KMS-11 (cell line): Measurements from ENCODE around the gene HHAT.

Experiments used
- H2AFZ ChIP-seq: fragments of 200-600 bp; sonication (generic); 2 replicates; pipeline ENCODE4 v1.6.1; 2016; ENCODE audit warnings: antibody characterized with exemption, mixed run types, low read depth
- H3K27ac ChIP-seq: fragments of 200-600 bp; sonication (generic); 2 replicates; pipeline ENCODE4 v1.6.1; 2016; ENCODE audit warnings: mild to moderate bottlenecking, mixed run types
- H3K27me3 ChIP-seq: fragments of 200-600 bp; sonication (generic); 2 replicates; pipeline ENCODE4 v1.6.1; 2017; ENCODE audit warnings: mild to moderate bottlenecking, low read depth, mixed run types, moderate library complexity; ENCODE audit not compliant: insufficient read depth
- H3K36me3 ChIP-seq: fragments of 200-600 bp; sonication (generic); 2 replicates; pipeline ENCODE4 v1.6.1; 2017; ENCODE audit warnings: mild to moderate bottlenecking, mixed run types; ENCODE audit not compliant: insufficient read depth
- H3K4me1 ChIP-seq: fragments of 200-600 bp; sonication (generic); 2 replicates; pipeline ENCODE4 v1.6.1; 2016; ENCODE audit warnings: mild to moderate bottlenecking, low read depth, mixed run types; ENCODE audit not compliant: poor library complexity, severe bottlenecking
- H3K4me2 ChIP-seq: fragments of 200-600 bp; sonication (generic); 2 replicates; pipeline ENCODE4 v1.7.0; 2016; ENCODE audit warnings: mild to moderate bottlenecking, mixed run types
- H3K4me3 ChIP-seq: fragments of 200-600 bp; sonication (generic); IDR thresholded peaks from 2 replicates; pipeline ENCODE4 v1.6.1; 2017; ENCODE audit warnings: low read depth, low read length, mixed read lengths; ENCODE audit not compliant: insufficient read depth
- H3K79me2 ChIP-seq: fragments of 200-600 bp; sonication (generic); 2 replicates; pipeline ENCODE4 v1.6.1; 2016; ENCODE audit warnings: low read depth, mixed run types; ENCODE audit not compliant: insufficient read depth
- H3K9ac ChIP-seq: fragments of 200-600 bp; sonication (generic); 2 replicates; pipeline ENCODE4 v1.6.1; 2016; ENCODE audit warnings: mild to moderate bottlenecking, mixed run types
- H4K20me1 ChIP-seq: fragments of 200-600 bp; sonication (generic); 2 replicates; pipeline ENCODE4 v1.6.1; 2016; ENCODE audit warnings: mild to moderate bottlenecking, mixed run types; ENCODE audit not compliant: insufficient read depth
- CTCF ChIP-seq: fragments of 200-600 bp; sonication (generic); conservative IDR thresholded peaks from 2 replicates; pipeline ENCODE4 v1.6.1; 2017; ENCODE audit warnings: low read depth, mild to moderate bottlenecking, antibody characterized with exemption, low read length, moderate library complexity, mixed read lengths

Gene HHAT

GRCh38 chr1:210711825-210712612 is 383.3 kb downstream of the HHAT start:
- no peak for TF ChIP-seq CTCF
- H2AFZ ChIP-seq: no peak overlapping the region
- no peak overlapping the region for H3K27ac ChIP-seq
- no peaks in the 10 kb centered on the region for H3K79me2 ChIP-seq
- no peak overlapping the region for H3K4me2 ChIP-seq
- no peaks in the 10 kb centered on the region for H4K20me1 ChIP-seq
- H3K4me1 ChIP-seq: peaks cover 18% of the 10 kb centered on the region
- H3K9ac ChIP-seq: no peak overlapping the region
- H3K4me3 ChIP-seq: no peak overlapping the region
- H3K36me3 ChIP-seq: no peaks in the 10 kb centered on the region
- H3K27me3 ChIP-seq: no peaks in the 10 kb centered on the region

- Histone ChIP-seq H3K4me3 (no peak overlapping the region), H4K20me1 (no peaks in the 10 kb centered on the region), H3K27ac (no peak overlapping the region), H3K4me2 (no peak overlapping the region), H3K79me2 (no peaks in the 10 kb centered on the region), H3K27me3 (no peaks in the 10 kb centered on the region), H3K9ac (no peak overlapping the region), H2AFZ (no peak overlapping the region), H3K36me3 (no peaks in the 10 kb centered on the region), H3K4me1 (no peaks in the 10 kb centered on the region)
- no peak for TF ChIP-seq CTCF
Observed at GRCh38 chr1:210715072-210715471, 386.4 kb downstream of the HHAT start.

GRCh38 chr1:210722410-210723081 is 393.8 kb downstream of the HHAT start:
- no peak for TF ChIP-seq CTCF
- Histone ChIP-seq H2AFZ (no peak overlapping the region), H3K4me1 (no peaks in the 10 kb centered on the region), H3K4me3 (no peak overlapping the region), H4K20me1 (no peaks in the 10 kb centered on the region), H3K27me3 (no peaks in the 10 kb centered on the region), H3K27ac (no peak overlapping the region), H3K4me2 (no peak overlapping the region), H3K9ac (no peak overlapping the region), H3K79me2 (no peaks in the 10 kb centered on the region), H3K36me3 (no peaks in the 10 kb centered on the region)

- Histone ChIP-seq H2AFZ (no peak overlapping the region), H3K4me3 (no peak overlapping the region), H3K27ac (no peak overlapping the region), H3K79me2 (no peaks in the 10 kb centered on the region), H3K4me1 (no peaks in the 10 kb centered on the region), H4K20me1 (no peaks in the 10 kb centered on the region), H3K4me2 (no peak overlapping the region), H3K36me3 (no peaks in the 10 kb centered on the region), H3K9ac (no peak overlapping the region), H3K27me3 (no peaks in the 10 kb centered on the region)
- no peak for TF ChIP-seq CTCF
Observed at GRCh38 chr1:210723646-210724045, 394.9 kb downstream of the HHAT start.
